ENCODE measurements around the gene APAF1.
A peak's percentile ranks its signal among the peaks of the same experiment; 100 is the strongest.

APAF1 gene

DNA sequence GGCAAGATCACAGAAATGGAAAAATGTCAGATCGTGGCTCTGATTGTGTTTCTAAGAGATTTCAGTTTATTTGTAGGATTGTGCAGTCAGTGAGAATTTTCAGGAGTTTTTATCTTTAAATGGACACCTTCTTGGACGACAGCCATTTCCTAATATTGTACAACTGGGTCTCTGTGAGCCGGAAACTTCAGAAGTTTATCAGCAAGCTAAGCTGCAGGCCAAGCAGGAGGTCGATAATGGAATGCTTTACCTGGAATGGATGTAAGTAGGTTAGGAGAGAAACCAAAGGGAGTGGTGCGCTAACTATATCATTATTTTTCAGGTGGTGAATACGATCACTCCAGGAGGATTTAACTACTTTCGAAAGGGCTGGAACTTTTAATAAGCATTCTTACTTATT, 26.4 kb downstream of the APAF1 start:
- no peak for DNase-seq (ENCODE audit: low read depth in 2 of 2)

DNA sequence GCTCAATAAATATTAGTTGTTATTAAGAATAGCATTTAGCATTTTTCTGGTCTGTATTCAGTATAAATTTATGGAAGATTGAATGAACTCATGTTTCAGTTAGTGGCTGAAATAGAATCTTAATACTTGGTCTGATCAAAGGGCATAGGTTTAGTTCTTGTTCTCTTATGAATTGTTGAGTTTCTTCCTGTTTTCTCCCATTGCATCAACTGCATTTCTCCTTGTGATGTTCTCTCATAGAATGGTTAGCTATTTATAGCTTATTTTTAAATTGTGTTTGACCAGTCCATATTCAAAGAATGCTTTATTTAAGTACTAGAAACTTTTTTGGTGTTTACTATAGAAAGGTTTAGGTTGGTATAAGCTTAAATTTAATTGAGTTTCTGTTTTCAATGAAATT, 29.8 kb downstream of the APAF1 start:
- no peak for DNase-seq (ENCODE audit: low read depth in 2 of 2)

DNA sequence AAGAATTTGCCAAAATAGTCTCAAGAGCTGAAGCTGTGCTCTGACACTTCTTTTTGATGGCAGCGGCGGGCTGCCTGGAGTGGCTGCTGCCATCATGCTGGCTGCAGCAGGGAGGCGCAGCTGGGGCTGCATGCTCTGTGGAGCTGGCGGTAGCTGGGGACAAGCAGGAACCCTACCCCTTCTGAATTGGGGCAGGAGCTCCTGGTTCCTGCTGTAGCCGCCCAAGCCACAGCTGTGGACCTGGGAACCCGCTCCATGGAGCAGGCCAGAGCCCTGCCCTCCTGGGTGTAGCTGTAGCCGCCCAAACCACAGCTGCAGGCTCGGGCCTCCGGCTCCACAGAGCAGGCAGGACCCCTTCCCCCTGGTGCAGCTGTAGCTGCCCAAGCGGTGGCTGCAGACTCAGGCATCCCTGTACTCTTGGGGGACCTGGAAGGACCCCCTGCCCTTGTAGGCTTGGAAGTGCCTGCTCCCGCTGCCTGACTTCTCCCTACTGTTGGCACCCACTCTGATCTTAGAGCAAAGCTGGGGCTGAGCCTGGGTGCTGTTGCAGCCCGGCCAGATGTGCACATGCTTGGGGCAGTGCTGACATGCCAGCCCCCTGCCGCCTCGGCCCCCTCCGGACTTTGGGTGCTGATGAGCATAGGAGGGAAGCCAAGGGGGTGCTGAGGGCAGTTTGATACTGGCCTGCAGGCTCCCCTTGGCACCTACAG, 33.3 kb downstream of the APAF1 start:
- DNase-seq (ENCODE audit: low read depth in 2 of 2): no peak

DNA sequence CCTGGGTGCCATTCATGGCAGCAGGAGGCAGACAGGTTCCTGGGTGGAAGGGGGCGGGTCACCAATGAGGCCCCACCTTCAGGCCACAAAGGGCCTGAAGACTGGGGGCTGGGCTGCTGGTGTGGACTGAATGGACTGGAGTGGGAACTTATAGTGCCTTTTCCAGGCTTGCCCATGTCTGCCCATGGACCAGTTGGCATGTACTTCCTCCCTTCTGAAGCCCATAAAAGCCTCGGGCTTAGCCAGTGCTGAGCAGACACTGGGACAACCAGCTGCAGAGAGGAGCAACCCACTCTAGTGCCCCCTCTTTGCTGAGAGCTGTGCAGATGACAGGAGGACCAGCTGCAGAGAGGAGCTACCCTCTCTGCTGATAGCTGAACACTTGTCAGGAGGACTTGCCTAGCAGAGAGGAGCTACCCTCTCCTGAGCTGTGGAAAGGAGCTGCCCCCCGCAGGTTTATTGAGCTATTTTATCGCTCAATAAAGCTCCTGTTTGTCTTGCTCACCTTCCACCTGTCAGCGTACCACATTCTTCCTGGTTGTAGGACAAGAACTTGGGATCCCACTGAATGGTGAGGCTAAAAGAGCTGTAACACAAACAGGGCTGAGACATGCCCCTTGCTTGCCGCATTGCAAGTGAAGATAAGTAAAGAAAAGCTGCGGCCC, 34.0 kb downstream of the APAF1 start:
- DNase-seq (ENCODE audit: low read depth in 2 of 2): no peak

DNA sequence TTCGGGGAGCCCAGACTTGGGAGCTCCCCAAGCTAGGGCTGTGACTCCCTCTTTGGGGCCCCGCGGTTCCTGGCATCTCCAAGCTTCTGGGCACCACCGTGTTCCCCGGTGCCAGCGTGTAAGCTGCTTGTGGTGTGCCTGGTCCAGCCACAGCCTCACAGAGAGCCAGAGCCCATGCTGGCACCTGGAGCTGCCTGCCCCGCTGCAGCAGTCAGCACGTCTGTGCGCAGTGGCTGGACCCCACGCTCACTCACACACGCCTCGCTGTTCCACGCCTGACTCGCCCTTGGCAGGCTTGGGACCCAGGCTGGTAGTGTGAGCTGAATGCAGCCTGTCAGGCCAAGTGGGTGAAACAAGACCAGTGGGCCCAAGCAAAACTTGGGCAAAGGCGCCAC, 34.5 kb downstream of the APAF1 start:
- no peak for DNase-seq (ENCODE audit: low read depth in 2 of 2)

DNA sequence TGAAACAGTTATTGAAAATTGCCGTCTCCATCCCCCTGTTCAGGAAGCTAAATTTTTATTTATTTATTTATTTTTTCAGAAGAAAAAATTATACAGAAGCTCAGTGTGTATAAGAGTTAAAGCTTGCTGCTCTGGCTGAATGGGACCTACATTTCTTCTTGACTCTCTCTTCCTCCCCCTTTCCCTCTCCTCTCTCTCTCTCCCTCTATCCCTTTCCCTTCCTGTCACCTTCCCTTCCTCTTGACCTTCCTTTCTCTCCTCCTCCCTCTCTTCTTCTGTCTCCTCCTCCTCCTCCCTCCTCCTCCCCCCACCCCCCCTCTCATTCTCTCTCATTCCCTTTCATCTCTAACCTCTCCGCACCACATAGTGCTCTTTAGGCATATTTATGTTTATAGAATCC, 39.1 kb downstream of the APAF1 start:
- no peak for DNase-seq (ENCODE audit: low read depth in 2 of 2)

DNA sequence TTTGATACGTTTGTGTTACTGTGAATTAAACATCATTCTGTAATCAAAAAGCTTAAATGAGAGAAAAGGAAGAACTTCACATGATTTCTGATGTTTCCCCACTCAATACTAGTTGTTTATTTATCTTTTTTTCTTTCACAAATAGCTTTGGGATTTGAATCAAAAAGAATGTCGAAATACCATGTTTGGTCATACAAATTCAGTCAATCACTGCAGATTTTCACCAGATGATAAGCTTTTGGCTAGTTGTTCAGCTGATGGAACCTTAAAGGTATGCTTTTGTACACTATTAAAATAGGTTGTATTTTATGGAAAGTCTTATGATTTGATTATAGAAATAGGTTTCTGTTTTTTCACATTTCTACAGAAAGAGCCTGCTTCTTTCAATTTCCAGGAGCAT, 41.5 kb downstream of the APAF1 start:
- no peak for DNase-seq (ENCODE audit: low read depth in 2 of 2)

DNA sequence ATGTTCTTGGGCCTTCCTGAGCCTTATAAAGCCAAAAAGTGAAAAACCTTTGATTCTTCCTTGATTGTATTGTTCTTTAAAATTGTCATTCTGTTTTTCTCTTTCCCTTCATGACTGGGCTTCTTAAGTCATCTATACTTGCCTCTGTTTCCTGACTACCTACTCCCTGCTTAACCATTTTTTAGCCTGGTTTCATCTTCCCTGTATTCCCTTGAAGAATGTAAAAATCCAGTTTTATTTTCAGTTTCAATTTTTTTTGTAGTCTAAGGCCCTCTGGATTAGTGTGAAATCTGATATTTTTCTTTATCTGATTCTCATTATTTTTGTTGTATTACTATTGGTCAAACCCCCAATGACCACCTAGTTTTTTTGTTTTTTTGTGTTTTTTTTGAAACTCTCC, 46.3 kb downstream of the APAF1 start:
- DNase-seq (ENCODE audit: low read depth in 2 of 2): no peak

DNA sequence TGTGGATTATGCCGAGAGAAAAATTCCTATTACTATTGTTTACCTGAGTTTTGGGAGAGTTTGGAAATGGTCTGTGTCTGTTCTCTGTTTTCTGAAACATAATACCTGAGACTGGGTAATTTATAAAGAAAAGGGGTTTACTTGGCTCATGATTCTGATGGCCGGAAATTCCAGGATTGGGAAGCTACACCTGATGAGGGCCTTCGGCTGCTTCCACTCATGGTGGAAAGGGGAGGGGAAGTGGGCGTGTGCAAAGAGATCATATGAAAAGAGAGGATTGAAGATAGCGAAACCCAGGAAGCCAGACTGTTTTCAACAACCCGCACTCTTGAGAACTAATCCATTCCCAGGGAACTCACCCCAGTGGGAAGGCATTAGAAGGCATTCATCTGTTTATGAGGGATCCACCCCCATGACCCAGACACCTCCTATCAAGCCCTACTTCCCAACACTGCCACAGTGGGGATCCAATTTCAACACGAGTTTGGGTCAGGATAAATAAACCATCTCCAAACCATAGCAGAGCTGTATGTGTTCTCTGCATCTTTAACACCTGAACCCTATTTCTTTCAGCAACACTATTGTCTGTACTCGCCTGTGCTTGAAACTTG, 51.1 kb downstream of the APAF1 start:
- no peak for DNase-seq (ENCODE audit: low read depth in 2 of 2)

DNA sequence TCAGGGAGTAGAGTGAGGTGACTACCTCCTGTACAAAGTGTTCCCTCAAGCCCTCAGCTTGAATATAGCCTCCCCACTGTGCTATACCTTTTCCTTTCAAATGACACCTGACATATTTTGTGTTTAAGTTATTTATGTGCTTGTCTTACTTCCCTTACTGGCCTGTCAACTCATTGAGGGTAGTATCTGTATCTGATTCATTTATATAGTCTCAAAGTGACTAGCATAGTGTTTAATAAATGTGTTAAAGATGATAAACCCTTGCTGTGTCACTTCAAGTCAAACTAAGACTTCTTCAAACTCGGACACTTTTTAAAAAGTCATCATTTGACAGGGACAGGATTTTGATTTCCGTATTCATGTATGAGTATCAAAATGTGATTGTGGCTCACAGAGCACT, 52.1 kb downstream of the APAF1 start:
- no peak for DNase-seq (ENCODE audit: low read depth in 2 of 2)

DNA sequence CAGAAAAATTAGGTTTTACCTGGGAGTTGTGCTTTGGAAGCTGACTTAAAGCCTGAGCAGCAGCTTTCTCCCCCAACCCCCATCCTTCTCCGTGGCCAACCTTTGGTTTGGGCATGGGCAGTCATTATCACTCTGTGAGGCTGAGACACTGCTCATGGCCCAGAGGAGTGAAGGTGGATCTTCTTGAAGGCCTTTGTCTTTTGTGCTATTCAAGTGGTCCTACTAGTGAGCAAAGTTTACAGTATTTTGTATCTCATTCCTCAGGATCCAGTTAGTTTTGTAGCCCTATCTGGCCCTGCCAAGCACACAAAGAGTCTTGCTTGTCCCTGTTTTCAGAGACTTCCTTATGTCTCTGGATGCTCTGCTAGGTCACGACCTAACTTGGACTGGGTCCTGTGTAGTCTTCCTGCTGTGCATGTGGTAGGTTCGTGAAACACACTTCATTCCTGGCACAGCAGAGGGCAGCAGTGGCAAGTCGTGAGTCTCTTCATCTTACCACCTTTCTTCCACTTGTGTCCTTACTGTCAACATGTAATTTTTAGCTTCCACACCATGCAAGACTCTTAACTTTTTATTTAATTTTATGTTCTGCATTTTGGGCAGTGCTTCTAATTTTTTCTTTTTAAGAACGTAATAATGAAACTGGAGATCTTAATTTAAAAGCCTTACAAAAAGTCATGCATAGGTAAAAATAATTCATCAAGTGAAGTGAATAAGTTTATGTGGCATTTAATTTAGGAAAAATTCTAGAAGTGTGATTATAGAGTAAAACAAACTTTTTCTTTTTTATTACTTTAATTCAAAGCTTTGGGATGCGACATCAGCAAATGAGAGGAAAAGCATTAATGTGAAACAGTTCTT, 53.7 kb downstream of the APAF1 start:
- peak; percentile 2 to 35 for DNase-seq (ENCODE audit: low read depth in 2 of 2)

DNA sequence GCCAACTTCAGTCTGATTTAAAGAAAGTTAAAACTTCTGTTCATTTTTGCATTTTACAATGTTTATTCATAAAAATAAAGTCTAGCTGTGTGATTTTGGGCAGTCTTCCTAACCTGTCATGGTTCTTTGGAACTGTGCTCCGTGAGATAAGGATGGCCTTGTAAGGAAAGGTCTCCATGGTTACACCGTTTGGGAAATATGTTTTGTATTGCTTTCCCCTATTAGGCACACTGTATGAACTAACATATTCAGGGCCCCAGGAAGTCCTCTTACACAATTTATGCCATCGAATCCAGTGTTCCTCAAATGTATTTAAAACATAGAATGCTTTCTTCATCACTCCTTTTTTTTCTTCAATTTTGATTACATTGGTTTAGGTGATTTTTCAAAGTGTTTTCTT, 54.5 kb downstream of the APAF1 start:
- DNase-seq (ENCODE audit: low read depth in 2 of 2): no peak

DNA sequence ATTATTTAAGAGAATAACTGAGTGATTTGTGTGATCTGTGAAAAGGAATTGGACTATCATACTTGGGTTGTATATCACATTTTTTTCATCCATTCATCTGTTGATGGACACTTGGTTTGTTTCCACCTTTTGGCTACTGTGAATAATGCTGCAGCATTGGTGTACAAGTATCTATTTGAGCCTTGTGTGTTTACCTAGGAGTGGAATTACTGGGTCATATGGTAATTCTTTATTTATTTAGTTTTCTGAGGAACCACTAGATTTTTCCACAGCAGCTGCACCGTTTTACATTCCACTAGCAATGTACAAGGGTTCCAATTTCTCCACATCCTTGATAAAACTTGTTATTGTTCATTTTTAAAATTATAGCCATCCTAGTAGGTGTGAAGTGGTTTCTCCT, 56.1 kb downstream of the APAF1 start:
- DNase-seq (ENCODE audit: low read depth in 2 of 2): no peak

DNA sequence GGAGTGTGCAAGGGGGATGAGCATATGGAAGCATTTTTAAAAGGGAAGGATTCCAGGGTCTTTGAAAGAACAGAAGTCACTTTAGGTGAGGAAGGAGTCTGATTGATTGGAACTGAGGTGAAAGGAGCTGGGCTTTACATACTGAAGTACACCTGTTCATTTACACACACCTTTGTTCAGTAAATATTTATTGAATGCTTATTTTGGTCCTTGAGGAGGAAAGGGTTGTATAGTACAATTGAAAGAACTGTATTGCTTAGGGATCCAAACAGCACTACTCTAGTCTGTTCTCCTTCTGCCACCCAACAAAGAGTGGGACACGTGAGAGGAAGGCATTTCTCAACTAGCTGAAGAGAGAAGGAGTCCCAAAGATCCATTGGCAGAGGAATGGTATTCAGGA, 63.9 kb downstream of the APAF1 start:
- no peak for DNase-seq (ENCODE audit: low read depth in 2 of 2)

DNA sequence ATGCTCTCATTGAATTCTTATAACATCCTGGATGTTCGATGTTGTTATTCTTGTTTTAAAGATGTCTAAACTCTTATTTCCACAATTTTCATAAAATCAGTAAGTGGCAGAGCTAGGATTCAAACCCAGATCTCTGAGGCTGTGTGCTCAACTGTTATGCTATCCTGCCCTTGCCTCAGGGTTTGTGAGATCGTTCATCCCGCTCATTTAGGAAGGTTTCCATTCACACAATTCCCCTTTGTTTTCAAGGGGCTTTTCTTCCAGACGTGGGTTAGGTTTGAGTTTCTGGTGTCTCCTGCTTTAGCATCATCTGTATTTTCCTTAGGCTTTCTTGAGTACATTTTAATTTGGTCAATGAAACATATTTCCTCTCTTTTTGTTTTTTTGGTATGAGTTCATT, 69.3 kb downstream of the APAF1 start:
- DNase-seq (ENCODE audit: low read depth in 2 of 2): no peak

DNA sequence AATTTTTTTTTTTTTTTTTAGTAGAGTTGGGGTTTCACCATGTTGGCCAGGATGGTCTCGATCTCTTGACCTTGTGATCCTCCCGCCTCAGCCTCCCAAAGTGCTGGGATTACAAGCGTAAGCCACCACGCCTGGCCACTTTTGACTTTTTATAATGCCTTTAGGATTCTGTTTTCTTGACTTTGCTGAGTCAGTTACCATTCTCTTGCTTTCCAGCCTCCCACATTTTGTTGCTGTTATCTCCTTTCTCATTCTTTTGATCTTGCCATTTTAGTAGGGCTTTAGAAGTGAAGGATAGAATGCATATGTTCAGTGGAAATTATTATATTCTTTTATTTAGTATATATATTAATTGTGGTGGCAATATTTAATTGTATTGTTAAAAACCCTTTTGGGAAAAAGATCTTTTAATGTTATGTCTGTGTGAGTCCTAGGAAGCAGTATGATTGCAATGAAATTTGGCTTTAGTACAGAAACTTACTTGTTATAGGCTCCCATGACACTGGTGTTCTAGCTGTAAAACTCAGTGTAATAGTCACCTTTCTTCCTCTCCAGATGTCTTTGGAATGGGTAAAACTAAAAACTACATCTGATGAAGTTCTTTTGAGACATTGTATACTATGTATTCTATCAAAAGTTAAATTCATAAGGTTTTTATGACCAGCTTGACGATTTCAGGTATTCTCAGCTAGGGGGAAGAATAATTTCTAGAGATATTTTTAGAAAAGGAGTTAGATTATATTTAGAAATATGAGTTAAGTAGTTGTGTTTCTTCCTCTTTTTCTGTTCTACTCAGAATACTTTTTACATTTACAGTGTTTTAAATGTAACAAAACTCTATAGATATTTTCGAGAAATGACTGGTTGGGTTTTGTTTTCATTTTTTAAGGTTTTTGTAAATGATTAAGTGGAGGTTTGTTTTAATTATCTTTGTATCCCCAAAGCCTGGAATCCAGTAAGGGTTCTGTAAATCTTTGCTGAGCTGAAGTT, 74.7 kb downstream of the APAF1 start:
- DNase-seq (ENCODE audit: low read depth in 2 of 2): no peak

DNA sequence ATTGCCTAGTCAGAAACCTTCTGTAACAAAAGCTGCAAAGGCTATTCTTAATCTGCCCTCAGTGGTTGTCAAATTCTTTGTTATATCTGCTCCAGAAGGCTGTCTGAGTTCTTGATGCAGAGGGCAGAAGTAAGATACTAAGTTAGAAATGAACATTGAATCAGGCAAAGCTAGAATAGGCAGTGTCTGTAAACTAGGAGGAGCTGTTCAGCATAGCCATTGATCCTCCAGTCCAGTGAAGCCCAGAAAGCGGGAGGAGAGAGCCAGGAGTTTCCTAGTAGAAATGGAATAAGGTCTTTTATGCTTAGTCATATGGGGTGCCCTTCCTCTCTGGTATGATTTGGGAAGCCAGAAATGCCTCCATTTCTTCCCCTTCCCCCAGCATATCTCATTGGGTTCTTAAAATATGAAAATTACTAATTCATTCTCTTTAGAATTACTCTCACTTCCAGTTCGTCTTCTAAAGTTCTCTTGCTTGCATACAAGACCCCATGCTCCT, 76.2 kb downstream of the APAF1 start:
- DNase-seq (ENCODE audit: low read depth in 2 of 2): no peak

DNA sequence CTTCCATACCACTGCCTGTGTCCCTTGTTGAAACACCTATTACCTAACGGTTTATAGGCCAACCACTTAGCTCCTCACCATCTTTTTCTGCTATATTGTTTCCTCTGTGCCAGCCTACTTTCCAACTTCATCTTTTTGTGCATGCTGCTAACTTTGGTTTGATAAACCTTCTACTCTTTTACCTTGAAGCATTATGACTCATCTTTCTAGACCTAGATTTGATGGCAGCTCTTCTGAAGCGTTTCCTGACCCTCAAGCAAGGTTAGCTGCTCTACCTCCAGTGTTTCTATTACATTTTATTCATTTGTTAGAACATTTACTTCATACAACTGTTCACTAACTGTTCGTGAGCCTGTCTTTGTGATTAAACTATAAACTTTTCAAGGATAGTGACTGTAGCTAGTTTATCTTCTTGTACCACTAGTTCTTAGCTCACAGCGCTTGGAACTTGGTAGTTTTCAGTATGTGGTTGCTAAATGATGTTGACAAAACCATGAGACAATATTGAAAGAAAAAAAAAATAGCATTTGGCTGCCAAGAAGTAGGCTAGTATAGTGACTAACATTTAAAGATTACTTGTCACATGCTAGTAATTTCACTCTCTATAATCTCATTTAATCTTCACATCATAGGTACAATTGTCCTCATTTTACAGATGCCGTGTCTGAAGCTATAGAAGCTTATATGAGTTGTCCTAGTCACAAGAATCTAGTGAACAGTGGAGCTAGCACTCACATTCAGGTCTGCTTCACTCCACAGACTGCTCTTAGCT, 79.5 kb downstream of the APAF1 start:
- no peak for DNase-seq (ENCODE audit: low read depth in 2 of 2)

DNA sequence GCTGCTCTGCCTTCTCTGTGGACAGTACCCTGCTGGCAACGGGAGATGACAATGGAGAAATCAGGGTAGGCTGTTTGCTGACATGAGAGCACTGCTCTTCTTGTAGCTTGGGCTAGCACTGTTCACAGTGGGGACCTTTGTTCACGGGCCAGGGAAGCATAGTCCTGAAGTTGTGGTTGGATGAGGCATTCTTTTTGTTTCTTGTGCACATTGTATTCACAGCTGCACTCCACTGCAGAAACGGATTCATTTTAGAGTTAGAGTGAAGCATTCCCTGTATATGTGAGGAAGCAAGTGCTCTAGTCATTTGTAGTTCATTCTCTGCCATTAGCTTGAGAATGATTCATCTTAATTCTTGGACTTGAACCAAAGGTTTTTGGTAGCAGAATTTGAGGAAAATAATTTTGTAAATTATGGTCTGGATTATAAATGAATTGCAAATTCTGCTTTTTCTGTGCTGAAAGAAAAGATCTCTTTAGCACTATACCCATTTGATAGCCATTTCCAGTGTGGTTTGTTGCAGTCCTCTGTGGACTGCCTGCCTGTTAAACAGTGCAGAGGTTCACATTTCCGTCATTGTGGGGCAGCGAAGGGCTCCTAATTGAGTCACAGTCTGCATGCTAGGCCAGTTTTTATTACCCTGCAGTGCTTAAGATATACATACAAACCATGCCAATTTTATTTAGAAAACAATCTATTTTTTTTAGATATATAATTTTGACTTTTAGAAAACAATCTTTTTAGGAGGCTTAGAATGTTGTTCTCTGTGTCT, 80.6 kb downstream of the APAF1 start:
- DNase-seq (ENCODE audit: low read depth in 2 of 2): peak in 1 of 2 experiments; percentile 48
